H9 (cell line): ENCODE measurements around the gene ARHGAP24. TPM values are rescaled to one million over a fixed set of nuclear protein-coding genes. Genes with fewer than 3 reads are reported as not detected.

Source experiments
- DNase-seq: peaks from one replicate; pipeline ENCODE4 v3.0.0-alpha.2; 2017
- H2AFZ ChIP-seq: one replicate; pipeline ENCODE4 v1.6.1; 2013; ENCODE audit warnings: mild to moderate bottlenecking, low read length, control low read depth, moderate library complexity
- H2AK5ac ChIP-seq: 2 replicates; pipeline ENCODE4 v1.6.1; 2013; ENCODE audit warnings: low read length, control low read depth, mixed read lengths; ENCODE audit not compliant: insufficient read length
- H2BK120ac ChIP-seq: one replicate; pipeline ENCODE4 v1.6.1; 2013; ENCODE audit warnings: low read depth, mild to moderate bottlenecking, low read length, control low read depth, inconsistent platforms; ENCODE audit not compliant: poor library complexity, severe bottlenecking
- H2BK12ac ChIP-seq: 2 replicates; pipeline ENCODE4 v1.6.1; 2013; ENCODE audit warnings: low read length, control low read depth, mixed read lengths, low read depth; ENCODE audit not compliant: insufficient read length
- H2BK15ac ChIP-seq: 2 replicates; pipeline ENCODE4 v1.6.1; 2013; ENCODE audit warnings: low read depth, low read length, control low read depth
- H2BK20ac ChIP-seq: one replicate; pipeline ENCODE4 v1.6.1; 2013; ENCODE audit warnings: low read depth, mild to moderate bottlenecking, low read length, control low read depth, inconsistent platforms; ENCODE audit not compliant: poor library complexity, severe bottlenecking
- H2BK5ac ChIP-seq: 2 replicates; pipeline ENCODE4 v1.6.1; 2013; ENCODE audit warnings: low read length, control low read depth, mixed read lengths; ENCODE audit not compliant: insufficient read length
- H3K14ac ChIP-seq: 2 replicates; pipeline ENCODE4 v1.6.1; 2013; ENCODE audit warnings: low read length, control low read depth; ENCODE audit not compliant: insufficient read depth
- H3K18ac ChIP-seq: 2 replicates; pipeline ENCODE4 v1.6.1; 2013; ENCODE audit warnings: low read depth, mild to moderate bottlenecking, mixed read lengths, low read length, control low read depth; ENCODE audit not compliant: insufficient read length
- H3K23ac ChIP-seq: 2 replicates; pipeline ENCODE4 v1.6.1; 2013; ENCODE audit warnings: low read length, control low read depth, mixed read lengths, low read depth; ENCODE audit not compliant: insufficient read length
- H3K23me2 ChIP-seq: 2 replicates; pipeline ENCODE4 v1.6.1; 2013; ENCODE audit warnings: low read depth, mild to moderate bottlenecking, mixed read lengths, low read length, control low read depth; ENCODE audit not compliant: insufficient read length, poor library complexity, severe bottlenecking
- H3K27ac ChIP-seq: 2 replicates; pipeline ENCODE4 v1.5.1; 2013; ENCODE audit warnings: low read length, control low read depth, mixed read lengths, low read depth; ENCODE audit not compliant: insufficient read length
- H3K27me3 ChIP-seq: 2 replicates; pipeline ENCODE4 v1.6.1; 2013; ENCODE audit warnings: low read length, control low read depth, inconsistent platforms; ENCODE audit not compliant: insufficient read depth
- H3K4ac ChIP-seq: 2 replicates; pipeline ENCODE4 v1.6.1; 2013; ENCODE audit warnings: low read depth, mild to moderate bottlenecking, control low read depth, inconsistent platforms, low read length, moderate library complexity
- H3K4me1 ChIP-seq: 2 replicates; pipeline ENCODE4 v1.6.1; 2013; ENCODE audit warnings: low read length, control low read depth, inconsistent platforms; ENCODE audit not compliant: insufficient read depth
- H3K4me2 ChIP-seq: 2 replicates; pipeline ENCODE4 v1.6.1; 2013; ENCODE audit warnings: low read length, control low read depth, mixed read lengths; ENCODE audit not compliant: insufficient read length, insufficient read depth
- H3K56ac ChIP-seq: 2 replicates; pipeline ENCODE4 v1.6.1; 2013; ENCODE audit warnings: low read depth, mild to moderate bottlenecking, mixed read lengths, low read length, control low read depth; ENCODE audit not compliant: insufficient read length
- H3K79me1 ChIP-seq: 2 replicates; pipeline ENCODE4 v1.6.1; 2013; ENCODE audit warnings: low read depth, mild to moderate bottlenecking, moderate library complexity, low read length, control low read depth, inconsistent platforms; ENCODE audit not compliant: insufficient read depth, poor library complexity, severe bottlenecking
- H3K79me2 ChIP-seq: 2 replicates; pipeline ENCODE4 v1.6.1; 2013; ENCODE audit warnings: low read length, control low read depth, inconsistent platforms; ENCODE audit not compliant: insufficient read depth
- H3K9ac ChIP-seq: 2 replicates; pipeline ENCODE4 v1.6.1; 2013; ENCODE audit warnings: low read length, control low read depth, mixed read lengths; ENCODE audit not compliant: insufficient read length; ENCODE audit errors: extremely low read depth
- H3K9me3 ChIP-seq: one replicate; pipeline ENCODE4 v1.6.1; 2013; ENCODE audit warnings: low read depth, low read length, inconsistent platforms; ENCODE audit not compliant: control insufficient read depth
- H3T11ph ChIP-seq: one replicate; pipeline ENCODE4 v1.6.1; 2013; ENCODE audit warnings: mild to moderate bottlenecking, low read length, control low read depth, inconsistent platforms
- H4K20me1 ChIP-seq: one replicate; pipeline ENCODE4 v1.6.1; 2013; ENCODE audit not compliant: control insufficient read depth, insufficient read length, insufficient read depth
- H4K5ac ChIP-seq: 2 replicates; pipeline ENCODE4 v1.6.1; 2013; ENCODE audit warnings: low read depth, mild to moderate bottlenecking, mixed read lengths, low read length, control low read depth; ENCODE audit not compliant: insufficient read length
- H4K8ac ChIP-seq: replicated peaks from 2 replicates; pipeline ENCODE4 v1.6.1; 2013; ENCODE audit warnings: low read length, control low read depth, mixed read lengths, low read depth; ENCODE audit not compliant: insufficient read length
- H4K91ac ChIP-seq: 2 replicates; pipeline ENCODE4 v1.6.1; 2013; ENCODE audit warnings: low read depth, mild to moderate bottlenecking, moderate library complexity, mixed read lengths, low read length, control low read depth; ENCODE audit not compliant: insufficient read length
- H3K27ac Mint-ChIP-seq, 3 experiments: 2 replicates in 2 of 3; 3 replicates in 1 of 3; pipeline ENCODE4 v1.8.0; 2020 to 2021; ENCODE audit warnings: mixed read lengths in 3 of 3, mild to moderate bottlenecking in 1 of 3, moderate library complexity in 1 of 3
- H3K27me3 Mint-ChIP-seq: 2 replicates; pipeline ENCODE4 v1.8.0; 2021; ENCODE audit warnings: low read depth, mild to moderate bottlenecking, moderate library complexity, mixed read lengths
- H3K36me3 Mint-ChIP-seq, 3 experiments: 2 replicates in 2 of 3; 3 replicates in 1 of 3; pipeline ENCODE4 v1.8.0; 2020 to 2021; ENCODE audit warnings: low read depth in 3 of 3, mixed read lengths in 3 of 3; ENCODE audit not compliant: insufficient read depth in 1 of 3
- H3K4me1 Mint-ChIP-seq, 2 experiments: 2 replicates each; pipeline ENCODE4 v1.8.0; 2020; ENCODE audit warnings: mixed read lengths in 2 of 2
- H3K4me3 Mint-ChIP-seq, 2 experiments: 2 replicates in 1 of 2; 3 replicates in 1 of 2; pipeline ENCODE4 v1.8.0; 2020 to 2021; ENCODE audit warnings: mild to moderate bottlenecking in 2 of 2, mixed read lengths in 2 of 2, moderate library complexity in 1 of 2
- H3K9me3 Mint-ChIP-seq, 2 experiments: 2 replicates in 1 of 2; 3 replicates in 1 of 2; pipeline ENCODE4 v1.8.0; 2020; ENCODE audit warnings: mild to moderate bottlenecking in 2 of 2, mixed read lengths in 2 of 2, moderate library complexity in 1 of 2
- CTCF ChIP-seq: fragments of 200-600 bp; sonication (generic); conservative IDR thresholded peaks from 3 replicates; pipeline ENCODE4 v1.8.0; 2021; ENCODE audit warnings: antibody characterized with exemption, mild to moderate bottlenecking
- WGBS: extraction: QIAGEN DNeasy Blood & Tissue Kit; methylation state at CpG from one replicate; pipeline ENCODE4 v1.1.7; 2013; ENCODE audit warnings: missing lambda C conversion rate, low lambda C conversion rate, mixed read lengths; ENCODE audit not compliant: insufficient read length; ENCODE audit errors: extremely low coverage; 5-methylcytosine and 5-hydroxymethylcytosine counted together
- total RNA-seq: library from RNA; stranded (reverse); gene quantifications from 2 replicates; pipeline ENCODE4 v1.2.1, GENCODE V29; 2021

Gene ARHGAP24
- total RNA-seq, 1 experiment from 2014 or later: 0.37 TPM

DNA sequence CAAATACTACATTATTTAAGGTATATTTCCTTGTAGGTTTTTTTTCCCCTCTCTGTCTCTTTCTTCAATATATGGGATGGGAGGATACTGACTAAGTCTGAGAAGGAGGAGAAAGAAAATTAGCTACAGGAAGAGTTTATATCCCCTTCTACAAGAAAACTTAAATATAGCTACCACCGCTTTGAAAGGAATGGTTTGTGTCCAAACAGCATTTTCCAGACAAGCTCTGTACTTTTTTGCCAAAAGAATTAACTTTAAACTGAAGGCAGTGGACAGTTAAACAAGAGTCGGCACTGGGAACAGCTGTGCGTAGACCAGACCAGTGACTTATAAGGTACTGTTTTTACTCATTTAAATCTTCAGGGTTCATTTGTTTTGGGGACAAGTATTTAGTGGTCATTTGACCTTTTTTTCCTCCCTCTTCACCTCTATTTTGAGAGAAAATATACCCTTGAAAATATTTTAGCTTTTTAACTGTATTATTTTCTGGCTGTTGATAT lies 303.7 kb downstream of the ARHGAP24 start:
- no peak overlapping the region for H3K14ac ChIP-seq
- no peak for TF ChIP-seq CTCF
- H3K27me3 Mint-ChIP-seq: no peaks in the 10 kb centered on the region
- no peak overlapping the region for H2BK120ac ChIP-seq
- no peak overlapping the region for H3K23ac ChIP-seq
- H3K79me1 ChIP-seq: no peaks in the 10 kb centered on the region
- H2AFZ ChIP-seq: peak overlapping the region; percentile 56
- no peaks in the 10 kb centered on the region for H4K20me1 ChIP-seq
- H4K8ac ChIP-seq: no peak overlapping the region
- no peak overlapping the region; a peak in 2 of 7 replicates for H3K27ac Mint-ChIP-seq
- H3K4me3 Mint-ChIP-seq: no peak overlapping the region; a peak in 1 of 5 replicates
- no peak overlapping the region for H3K4me2 ChIP-seq
- H4K5ac ChIP-seq: no peak overlapping the region
- H3K18ac ChIP-seq: no peak overlapping the region
- peaks cover 0 to 2% (median 0%) of the 10 kb centered on the region in 3 experiments; a peak in 2 of 7 replicates for H3K36me3 Mint-ChIP-seq
- H2BK15ac ChIP-seq: no peak overlapping the region
- H3K56ac ChIP-seq: no peak overlapping the region
- H2BK20ac ChIP-seq: no peak overlapping the region
- peaks cover 0 to 3% of the 10 kb centered on the region in 2 experiments; a peak in 2 of 5 replicates for H3K9me3 Mint-ChIP-seq
- H3K9me3 ChIP-seq: no peaks in the 10 kb centered on the region
- no peaks in the 10 kb centered on the region for H3K79me2 ChIP-seq
- H2BK12ac ChIP-seq: no peak overlapping the region
- no CpG with 5 or more reads among the region's 3 CpGs for WGBS
- H3K9ac ChIP-seq: no peak overlapping the region
- H3K4me1 ChIP-seq: peaks cover 3% of the 10 kb centered on the region; the same call in 1 of the 2 replicates
- no peak overlapping the region for H3K27ac ChIP-seq
- no peak overlapping the region for H3T11ph ChIP-seq
- no peaks in the 10 kb centered on the region for H3K23me2 ChIP-seq
- H3K4me1 Mint-ChIP-seq: peaks cover 21 to 23% of the 10 kb centered on the region in 2 experiments
- H3K4ac ChIP-seq: no peak overlapping the region
- no peak overlapping the region for H2BK5ac ChIP-seq
- H2AK5ac ChIP-seq: no peak overlapping the region
- H4K91ac ChIP-seq: no peak overlapping the region
- DNase-seq: no peak
- no peaks in the 10 kb centered on the region for H3K27me3 ChIP-seq
